RWPE2 (cell line): ENCODE results near the gene ZNF236.
A peak's percentile ranks its signal among the peaks of the same experiment; 100 is the strongest.

Experiments used
- ATAC-seq: fragments of 200-7000 bp; cut with Tn5 transposase; 3 replicates; pipeline ENCODE4 v1.9.1; 2021; ENCODE audit warnings: low read depth
- DNase-seq: peaks from one replicate; pipeline ENCODE4 v3.0.0-alpha.2; 2020; ENCODE audit warnings: low spot score
- H3K27ac ChIP-seq: fragments of 450-650 bp; 2 replicates; pipeline ENCODE4 v1.5.1; 2017; ENCODE audit warnings: mild to moderate bottlenecking; ENCODE audit not compliant: poor library complexity, severe bottlenecking
- H3K27me3 ChIP-seq: fragments of 250-450 bp; sonication (Bioruptor Pico); 2 replicates; pipeline ENCODE4 v1.5.1; 2021; ENCODE audit warnings: mild to moderate bottlenecking, moderate library complexity; ENCODE audit not compliant: insufficient read depth, poor library complexity, severe bottlenecking
- H3K36me3 ChIP-seq: fragments of 250-450 bp; sonication (Bioruptor Pico); 2 replicates; pipeline ENCODE4 v1.5.1; 2020; ENCODE audit warnings: low read depth, mild to moderate bottlenecking, moderate library complexity
- H3K4me1 ChIP-seq: fragments of 250-450 bp; sonication (Bioruptor Pico); 2 replicates; pipeline ENCODE4 v1.5.1; 2021; ENCODE audit warnings: mild to moderate bottlenecking, moderate library complexity; ENCODE audit not compliant: insufficient read depth, poor library complexity, severe bottlenecking
- H3K4me3 ChIP-seq: fragments of 250-450 bp; sonication (Bioruptor Pico); 2 replicates; pipeline ENCODE4 v1.5.1; 2021; ENCODE audit warnings: mild to moderate bottlenecking, moderate library complexity; ENCODE audit not compliant: severe bottlenecking
- H3K9me3 ChIP-seq: fragments of 250-450 bp; sonication (Bioruptor Pico); 2 replicates; pipeline ENCODE4 v1.5.1; 2021; ENCODE audit warnings: mild to moderate bottlenecking, moderate library complexity; ENCODE audit not compliant: severe bottlenecking
- TF ChIP-seq, protein P1 (sequence below): fragments of 450-650 bp; IDR thresholded peaks from one replicate; pipeline ENCODE4 v1.5.1; 2017; ENCODE audit warnings: mild to moderate bottlenecking, moderate library complexity; ENCODE audit not compliant: poor library complexity, severe bottlenecking

ZNF236 gene

DNA sequence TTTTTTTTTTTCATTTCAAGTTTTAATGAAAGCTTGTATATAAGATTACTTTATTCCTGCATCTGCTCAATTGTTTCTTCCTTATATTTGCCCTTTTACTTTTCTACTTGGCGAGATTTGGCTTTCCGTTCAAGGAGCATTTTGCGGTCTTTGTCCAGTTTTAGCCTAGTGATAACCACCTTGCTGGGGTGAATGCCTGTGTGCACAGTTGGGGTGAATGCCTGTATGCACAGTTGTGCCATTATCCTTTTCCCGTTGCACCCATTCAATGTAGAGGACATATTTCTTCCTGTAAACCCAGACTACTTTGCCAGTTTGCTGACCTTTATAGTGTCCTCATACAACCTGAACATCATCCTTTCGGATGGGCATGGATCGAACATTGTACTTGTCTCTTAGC lies 12.0 kb downstream of the ZNF236 start:
- peaks cover 8% of the 10 kb centered on the region for H3K4me1 ChIP-seq
- TF ChIP-seq, protein P1, sequence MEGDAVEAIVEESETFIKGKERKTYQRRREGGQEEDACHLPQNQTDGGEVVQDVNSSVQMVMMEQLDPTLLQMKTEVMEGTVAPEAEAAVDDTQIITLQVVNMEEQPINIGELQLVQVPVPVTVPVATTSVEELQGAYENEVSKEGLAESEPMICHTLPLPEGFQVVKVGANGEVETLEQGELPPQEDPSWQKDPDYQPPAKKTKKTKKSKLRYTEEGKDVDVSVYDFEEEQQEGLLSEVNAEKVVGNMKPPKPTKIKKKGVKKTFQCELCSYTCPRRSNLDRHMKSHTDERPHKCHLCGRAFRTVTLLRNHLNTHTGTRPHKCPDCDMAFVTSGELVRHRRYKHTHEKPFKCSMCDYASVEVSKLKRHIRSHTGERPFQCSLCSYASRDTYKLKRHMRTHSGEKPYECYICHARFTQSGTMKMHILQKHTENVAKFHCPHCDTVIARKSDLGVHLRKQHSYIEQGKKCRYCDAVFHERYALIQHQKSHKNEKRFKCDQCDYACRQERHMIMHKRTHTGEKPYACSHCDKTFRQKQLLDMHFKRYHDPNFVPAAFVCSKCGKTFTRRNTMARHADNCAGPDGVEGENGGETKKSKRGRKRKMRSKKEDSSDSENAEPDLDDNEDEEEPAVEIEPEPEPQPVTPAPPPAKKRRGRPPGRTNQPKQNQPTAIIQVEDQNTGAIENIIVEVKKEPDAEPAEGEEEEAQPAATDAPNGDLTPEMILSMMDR = no peak
- no peaks in the 10 kb centered on the region for H3K27me3 ChIP-seq
- 0 out of 2 replicates have a peak, but pooled peaks cover 3% of the 10 kb centered on the region for H3K36me3 ChIP-seq
- H3K9me3 ChIP-seq = no peaks in the 10 kb centered on the region
- DNase-seq (no peak), ATAC-seq (no peak)
- H3K27ac ChIP-seq = no peak overlapping the region
- H3K4me3 ChIP-seq = no peak overlapping the region

DNA sequence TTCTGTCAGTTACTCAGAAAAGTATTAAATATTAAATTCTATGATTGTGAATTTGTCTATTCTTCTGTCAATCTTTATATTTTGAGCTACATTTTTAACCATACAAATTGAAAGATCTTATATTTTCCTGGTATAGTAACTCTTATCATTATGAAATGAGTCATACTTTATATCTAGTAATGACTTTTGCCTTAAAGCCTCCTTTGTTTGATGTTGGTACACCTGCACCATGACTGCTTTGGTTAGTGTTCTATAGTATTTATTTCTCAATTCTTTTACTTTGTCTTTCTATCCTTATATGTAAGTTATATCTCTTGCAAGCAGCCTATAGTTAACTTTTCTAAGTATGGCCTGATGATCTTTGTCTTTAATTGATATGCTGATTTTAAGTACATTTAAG lies 13.0 kb downstream of the ZNF236 start:
- no peak overlapping the region for H3K4me3 ChIP-seq
- DNase-seq = no peak
- no peak overlapping the region for H3K27ac ChIP-seq
- TF ChIP-seq, protein P1 = no peak
- H3K36me3 ChIP-seq = 0 out of 2 replicates have a peak, but pooled peaks cover 3% of the 10 kb centered on the region
- no peak for ATAC-seq
- no peaks in the 10 kb centered on the region for H3K27me3 ChIP-seq
- peaks cover 8% of the 10 kb centered on the region for H3K4me1 ChIP-seq
- H3K9me3 ChIP-seq = no peaks in the 10 kb centered on the region

DNA sequence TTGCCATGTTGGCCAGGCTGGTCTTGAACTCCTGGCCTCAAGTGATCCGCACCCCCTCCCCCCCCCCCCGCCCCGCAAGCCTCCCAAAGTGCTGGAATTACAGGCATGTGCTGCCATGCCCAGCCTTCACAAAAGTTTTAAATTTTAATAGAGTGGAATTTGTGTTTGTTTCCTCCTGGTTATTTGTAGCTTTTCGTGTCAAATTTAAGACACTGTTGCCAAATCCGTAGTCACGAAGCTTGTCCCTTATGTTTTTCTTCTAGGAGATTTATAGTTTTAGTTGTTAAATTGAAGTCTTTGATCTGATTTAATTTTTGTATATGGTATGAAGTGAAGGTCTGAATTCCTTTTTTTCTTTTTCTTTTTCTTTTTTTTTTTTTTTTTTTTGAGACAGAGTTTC lies 14.7 kb downstream of the ZNF236 start:
- Histone ChIP-seq H3K9me3 (no peaks in the 10 kb centered on the region), H3K36me3 (no peaks in the 10 kb centered on the region), H3K4me1 (peaks cover 8% of the 10 kb centered on the region), H3K27me3 (no peaks in the 10 kb centered on the region), H3K27ac (no peak overlapping the region), H3K4me3 (no peak overlapping the region)
- no peak for DNase-seq
- TF ChIP-seq, protein P1 = no peak
- ATAC-seq = no peak

DNA sequence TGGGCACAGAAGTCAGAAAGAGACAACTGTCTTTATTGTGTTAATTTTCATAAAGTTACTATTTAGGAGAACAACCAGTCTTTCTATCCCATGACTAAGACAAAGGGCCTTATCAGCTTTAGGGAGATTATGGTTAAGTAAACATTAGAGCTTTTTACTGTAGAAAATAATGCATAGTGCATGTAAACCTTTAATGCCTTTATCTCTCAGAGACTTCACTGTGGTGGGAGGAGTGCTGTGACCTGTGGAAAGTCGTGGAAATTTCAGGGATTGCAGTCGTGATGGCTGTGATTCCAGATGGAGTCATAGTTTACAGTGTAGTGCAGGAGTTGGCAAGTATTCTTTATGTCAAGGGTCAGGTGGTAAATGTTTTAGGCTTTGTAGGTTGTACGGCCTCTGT lies 15.8 kb downstream of the ZNF236 start:
- no peak overlapping the region for H3K4me3 ChIP-seq
- H3K27me3 ChIP-seq = no peaks in the 10 kb centered on the region
- no peak overlapping the region for H3K27ac ChIP-seq

DNA sequence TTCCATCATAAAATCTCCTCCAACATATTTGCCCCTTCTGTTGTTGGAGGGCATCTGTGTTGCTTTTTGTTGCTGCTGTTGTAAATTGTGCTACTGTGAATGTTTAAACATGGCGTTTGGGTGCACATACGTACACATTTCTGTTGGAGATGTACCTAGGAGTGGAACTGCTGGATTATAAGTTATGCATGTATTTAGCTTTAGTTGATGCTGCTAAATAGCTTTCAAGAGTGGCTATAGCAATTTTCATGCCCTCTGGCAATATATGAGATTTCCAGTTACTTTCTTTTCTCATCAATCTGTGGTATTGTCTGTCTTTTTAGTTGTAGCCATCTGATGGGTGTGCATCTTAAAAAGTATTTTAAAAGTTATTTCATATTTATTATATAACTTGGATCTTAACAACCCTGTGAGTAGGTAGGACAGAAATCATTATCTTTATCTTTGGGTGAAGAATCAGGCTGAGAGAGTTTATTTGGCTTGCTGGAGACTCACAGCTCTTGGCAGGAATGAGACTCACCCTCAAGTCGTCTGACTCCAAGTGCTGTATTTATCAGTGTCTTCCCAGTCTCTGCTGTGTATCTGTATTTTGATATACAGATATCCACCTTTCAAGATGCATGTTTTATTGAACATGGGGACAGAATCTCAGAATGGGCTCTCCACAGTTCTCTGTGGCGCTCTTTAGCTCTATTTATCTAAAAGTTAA lies 16.9 kb downstream of the ZNF236 start:
- Histone ChIP-seq H3K4me3 (no peak overlapping the region), H3K27ac (no peak overlapping the region), H3K36me3 (no peaks in the 10 kb centered on the region), H3K27me3 (no peaks in the 10 kb centered on the region), H3K9me3 (no peaks in the 10 kb centered on the region), H3K4me1 (peaks cover 8% of the 10 kb centered on the region)
- ATAC-seq (no peak), DNase-seq (no peak)
- TF ChIP-seq, protein P1 = no peak

More for the DNA sequence above, 15.8 kb downstream of the ZNF236 start:
- Histone ChIP-seq H3K36me3 (no peaks in the 10 kb centered on the region), H3K9me3 (no peaks in the 10 kb centered on the region), H3K4me1 (peaks cover 8% of the 10 kb centered on the region)
- DNase-seq (no peak), ATAC-seq (0 out of 3 replicates have a peak, but pooled peaks have one; percentile 14)
- TF ChIP-seq, protein P1 = no peak
